Measurements from ENCODE around the gene CTNNA3.

The CTNNA3 gene

GRCh38 chr10:66538908-66539307 is 1157.1 kb downstream of the CTNNA3 start:
- DNase-seq (ENCODE audit: low read depth in 3 of 3) = no peak

GRCh38 chr10:66538371-66538770 is 1157.6 kb downstream of the CTNNA3 start:
- DNase-seq (ENCODE audit: low read depth in 3 of 3) = no peak

GRCh38 chr10:66537186-66537585 is 1158.8 kb downstream of the CTNNA3 start:
- no peak for DNase-seq (ENCODE audit: low read depth in 3 of 3)

- DNase-seq (ENCODE audit: low read depth in 3 of 3) = no peak
Observed at GRCh38 chr10:66535439-66535838, 1160.6 kb downstream of the CTNNA3 start.

GRCh38 chr10:66534866-66535265 is 1161.1 kb downstream of the CTNNA3 start:
- no peak for DNase-seq (ENCODE audit: low read depth in 3 of 3)

- no peak for DNase-seq (ENCODE audit: low read depth in 3 of 3)
Observed at GRCh38 chr10:66521506-66521905, 1174.5 kb downstream of the CTNNA3 start.

GRCh38 chr10:66519616-66520015 is 1176.4 kb downstream of the CTNNA3 start:
- DNase-seq (ENCODE audit: low read depth in 3 of 3) = no peak

GRCh38 chr10:66514666-66515065 is 1181.3 kb downstream of the CTNNA3 start:
- no peak for DNase-seq (ENCODE audit: low read depth in 3 of 3)

GRCh38 chr10:66513504-66513903 is 1182.5 kb downstream of the CTNNA3 start:
- no peak for DNase-seq (ENCODE audit: low read depth in 3 of 3)

GRCh38 chr10:66505003-66505657 is 1190.9 kb downstream of the CTNNA3 start:
- no peak for DNase-seq (ENCODE audit: low read depth in 3 of 3)

GRCh38 chr10:66501356-66501755 is 1194.6 kb downstream of the CTNNA3 start:
- no peak for DNase-seq (ENCODE audit: low read depth in 3 of 3)

- DNase-seq (ENCODE audit: low read depth in 3 of 3) = no peak
Observed at GRCh38 chr10:66483966-66484365, 1212.0 kb downstream of the CTNNA3 start.

GRCh38 chr10:66472156-66472555 is 1223.8 kb downstream of the CTNNA3 start:
- no peak for DNase-seq (ENCODE audit: low read depth in 3 of 3)

- DNase-seq (ENCODE audit: low read depth in 3 of 3) = no peak
Observed at GRCh38 chr10:66467042-66467441, 1229.0 kb downstream of the CTNNA3 start.

GRCh38 chr10:66466622-66467021 is 1229.4 kb downstream of the CTNNA3 start:
- no peak for DNase-seq (ENCODE audit: low read depth in 3 of 3)

GRCh38 chr10:66463611-66464010 is 1232.4 kb downstream of the CTNNA3 start:
- no peak for DNase-seq (ENCODE audit: low read depth in 3 of 3)

- no peak for DNase-seq (ENCODE audit: low read depth in 3 of 3)
Observed at GRCh38 chr10:66457629-66458028, 1238.4 kb downstream of the CTNNA3 start.

- no peak for DNase-seq (ENCODE audit: low read depth in 3 of 3)
Observed at GRCh38 chr10:66455304-66455703, 1240.7 kb downstream of the CTNNA3 start.

GRCh38 chr10:66440568-66440967 is 1255.4 kb downstream of the CTNNA3 start:
- DNase-seq (ENCODE audit: low read depth in 3 of 3) = no peak

GRCh38 chr10:66414943-66415342 is 1281.1 kb downstream of the CTNNA3 start:
- DNase-seq (ENCODE audit: low read depth in 3 of 3) = no peak

- no peak for DNase-seq (ENCODE audit: low read depth in 3 of 3)
Observed at GRCh38 chr10:66405566-66405965, 1290.4 kb downstream of the CTNNA3 start.

GRCh38 chr10:66398669-66399068 is 1297.3 kb downstream of the CTNNA3 start:
- no peak for DNase-seq (ENCODE audit: low read depth in 3 of 3)

- DNase-seq (ENCODE audit: low read depth in 3 of 3) = no peak
Observed at GRCh38 chr10:66394342-66395063, 1301.5 kb downstream of the CTNNA3 start.

GRCh38 chr10:66390926-66391325 is 1305.1 kb downstream of the CTNNA3 start:
- no peak for DNase-seq (ENCODE audit: low read depth in 3 of 3)

Data from stimulated activated CD4-positive, alpha-beta T cell treated with anti-CD3 and anti-CD28 coated beads, TNF-alpha, amount 100 ng/mL, for 4 hours (primary cell).